ENCODE measurements around the gene SLC33A1. TPM values are rescaled to one million over a fixed set of nuclear protein-coding genes. Genes with fewer than 3 reads are reported as not detected.

SLC33A1 gene
- total RNA-seq, 1 experiment from 2014 or later: 23.3 TPM

DNA sequence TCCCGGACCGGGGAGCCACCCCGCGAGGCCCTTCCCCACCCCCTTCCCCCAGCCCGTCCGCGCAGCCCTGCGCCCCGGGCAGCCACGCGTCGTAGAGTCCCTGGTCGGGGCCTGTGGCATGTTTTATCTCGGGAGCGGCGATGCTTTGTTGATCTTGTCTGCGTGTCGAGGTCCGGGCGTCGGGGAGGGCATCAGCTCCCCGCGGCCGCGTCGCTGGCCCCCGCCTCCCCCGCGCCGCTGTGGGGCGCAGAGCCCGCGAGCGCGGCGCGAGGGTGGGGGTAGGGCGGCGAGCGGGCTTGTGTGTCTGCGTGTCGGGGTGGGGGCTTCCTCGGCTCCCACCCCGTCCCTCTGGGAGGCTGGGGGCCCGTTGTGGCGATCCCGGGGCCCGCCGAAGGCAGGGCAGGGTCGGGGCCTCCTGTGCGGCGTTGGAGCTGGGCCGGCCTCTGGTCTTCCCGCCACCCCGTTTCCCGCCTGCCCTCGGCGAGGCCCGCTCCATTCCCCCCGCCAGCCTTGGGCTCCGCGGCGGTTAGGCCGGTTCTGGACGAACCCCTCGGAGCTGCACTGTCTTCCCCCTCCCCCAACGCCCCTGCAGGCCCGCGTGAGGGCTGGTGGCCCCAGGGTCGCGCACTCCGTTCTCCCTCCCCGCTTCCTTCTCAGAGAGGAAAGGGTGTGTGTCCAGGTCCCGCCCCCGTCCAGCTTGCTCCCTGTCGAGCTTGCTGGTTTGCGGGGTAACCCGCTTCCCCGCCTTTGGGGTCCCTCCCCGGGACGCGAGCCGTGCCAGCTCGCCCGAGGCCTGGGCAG is 16.9 kb upstream of the SLC33A1 start (continued):
- TF ChIP-seq, protein P1, sequence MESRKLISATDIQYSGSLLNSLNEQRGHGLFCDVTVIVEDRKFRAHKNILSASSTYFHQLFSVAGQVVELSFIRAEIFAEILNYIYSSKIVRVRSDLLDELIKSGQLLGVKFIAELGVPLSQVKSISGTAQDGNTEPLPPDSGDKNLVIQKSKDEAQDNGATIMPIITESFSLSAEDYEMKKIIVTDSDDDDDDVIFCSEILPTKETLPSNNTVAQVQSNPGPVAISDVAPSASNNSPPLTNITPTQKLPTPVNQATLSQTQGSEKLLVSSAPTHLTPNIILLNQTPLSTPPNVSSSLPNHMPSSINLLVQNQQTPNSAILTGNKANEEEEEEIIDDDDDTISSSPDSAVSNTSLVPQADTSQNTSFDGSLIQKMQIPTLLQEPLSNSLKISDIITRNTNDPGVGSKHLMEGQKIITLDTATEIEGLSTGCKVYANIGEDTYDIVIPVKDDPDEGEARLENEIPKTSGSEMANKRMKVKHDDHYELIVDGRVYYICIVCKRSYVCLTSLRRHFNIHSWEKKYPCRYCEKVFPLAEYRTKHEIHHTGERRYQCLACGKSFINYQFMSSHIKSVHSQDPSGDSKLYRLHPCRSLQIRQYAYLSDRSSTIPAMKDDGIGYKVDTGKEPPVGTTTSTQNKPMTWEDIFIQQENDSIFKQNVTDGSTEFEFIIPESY (IDR thresholded peaks at IDR 0.05; ENCODE audit: extremely low read depth, insufficient replicate concordance, low read length): no peak
- TF ChIP-seq SP1 (IDR thresholded peaks at IDR 0.05; ENCODE audit: low read depth): no peak
- peak; percentile 18; the same call in 1 of the 2 replicates for TF ChIP-seq EGR1 (IDR thresholded peaks at IDR 0.05; ENCODE audit: low read depth)
- TF ChIP-seq, protein P2, sequence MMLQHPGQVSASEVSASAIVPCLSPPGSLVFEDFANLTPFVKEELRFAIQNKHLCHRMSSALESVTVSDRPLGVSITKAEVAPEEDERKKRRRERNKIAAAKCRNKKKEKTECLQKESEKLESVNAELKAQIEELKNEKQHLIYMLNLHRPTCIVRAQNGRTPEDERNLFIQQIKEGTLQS (IDR thresholded peaks at IDR 0.05): no peak

DNA sequence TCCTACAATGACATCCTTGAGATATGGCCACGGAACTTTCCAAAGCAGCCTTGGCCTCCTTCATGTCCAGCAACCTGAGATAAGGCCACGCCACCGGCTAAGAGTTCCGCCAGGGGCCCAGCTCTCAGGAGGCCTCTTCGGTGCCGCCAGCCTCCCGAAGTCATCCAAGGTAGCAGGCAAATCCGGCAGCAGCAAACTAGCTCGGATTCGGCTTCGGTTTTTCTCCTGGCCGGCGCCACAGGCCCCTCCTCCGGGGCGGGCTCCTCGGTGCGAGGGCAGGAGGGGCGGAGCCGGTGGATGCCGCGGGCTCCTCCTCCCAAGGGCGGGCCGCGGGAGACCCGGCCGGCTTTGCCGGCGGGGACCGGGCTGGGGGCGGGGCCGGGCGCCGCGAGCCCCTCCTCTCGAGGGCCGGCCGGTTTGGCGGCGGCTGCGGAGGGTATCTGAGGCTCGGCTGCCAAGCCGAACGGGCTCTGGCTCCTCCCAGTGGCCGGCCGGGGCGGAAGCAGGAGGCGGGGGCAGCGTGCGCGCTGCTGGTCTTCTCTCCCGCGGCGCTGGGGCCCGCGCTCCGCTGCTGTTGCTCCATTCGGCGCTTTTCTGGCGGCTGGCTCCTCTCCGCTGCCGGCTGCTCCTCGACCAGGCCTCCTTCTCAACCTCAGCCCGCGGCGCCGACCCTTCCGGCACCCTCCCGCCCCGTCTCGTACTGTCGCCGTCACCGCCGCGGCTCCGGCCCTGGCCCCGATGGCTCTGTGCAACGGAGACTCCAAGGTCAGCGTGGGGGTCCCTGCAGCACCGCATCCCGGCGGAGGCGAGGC is 16.1 kb upstream of the SLC33A1 start, which contains the start of gene GMPS:
Gene GMPS (plus strand): TSS at position 518 of the 812 bp plus-strand sequence. CDS start 221 bp downstream, at position 739.
- Histone ChIP-seq H3K27ac (ENCODE audit: low read depth, low read length) (peak within 1 kb of the TSS; percentile 90), H3K9ac (ENCODE audit: low read length) (peak within 1 kb of the TSS; percentile 100), H3K27me3 (ENCODE audit: insufficient read depth, low read length) (no peaks in the 10 kb centered on the region), H3K9me2 (ENCODE audit: insufficient read depth) (no peaks in the 10 kb centered on the region), H3K9me3 (ENCODE audit: control insufficient read depth in 1 of 2, insufficient read depth in 1 of 2, low read depth in 1 of 2, low read length in 2 of 2) (no peaks in the 10 kb centered on the region), H3K36me3 (ENCODE audit: control insufficient read depth in 1 of 2, insufficient read depth in 2 of 2, low read length in 2 of 2) (no peaks in the 10 kb centered on the region), H4K20me1 (ENCODE audit: insufficient read depth) (peaks cover 26% of the 10 kb centered on the region; the same call in 1 of the 2 replicates), H3K79me2 (ENCODE audit: insufficient read depth, low read length) (peaks cover 48% of the 10 kb centered on the region), H3K4me2 (ENCODE audit: low read length) (peak within 1 kb of the TSS; percentile 91), H3K4me1 (ENCODE audit: control insufficient read depth in 1 of 2, insufficient read depth in 2 of 2, low read length in 2 of 2) (peaks cover 0 to 25% of the 10 kb centered on the region in 2 experiments; a peak in 3 of 4 replicates), H2AFZ (ENCODE audit: low read depth, low read length, poor library complexity, severe bottlenecking) (peak within 1 kb of the TSS; percentile 68), H3K4me3 (replicated peaks in 1 of 2; ENCODE audit: low read depth in 1 of 2, low read length in 2 of 2) (peak within 1 kb of the TSS; percentile 87 to 98)
- ChIA-PET CTCF (interaction anchor here (0.9 to 2.9 kb wide), 5 partner anchors 9 to 488 kb away, joined by 3 to 11 read pairs (median 4); partner anchors contain the start of gene C3orf33), POLR2A (interaction anchor here (0.9 to 1.2 kb wide), 3 partner anchors 9 to 64 kb away, joined by 3 to 5 read pairs (median 3); partner anchors contain the start of gene C3orf33), RAD21 (ENCODE audit: low non-redundant PET in 1 of 2, low total read pairs in 2 of 2, uncharacterized antibody in 2 of 2, unreplicated experiment in 2 of 2) (interaction anchor here in 1 of 2 experiments (0.8 kb wide), 1 partner anchor 124 kb away, joined by 3 read pairs; no protein-coding TSS in a partner anchor)
- BruUV-seq (replicated peaks): no TSS peak
- ATAC-seq (peak; percentile 89), DNase-seq (ENCODE audit: low read depth, low spot score) (peak; percentile 76)
- intact Hi-C loops (cut with micrococcal nuclease): loop anchor here (1.0 to 5.0 kb wide), 2 partner anchors 16 to 123 kb away; partner anchors contain the start of genes PLCH1 and SLC33A1
- TF ChIP-seq POLR2A (IDR thresholded peaks at IDR 0.05; ENCODE audit: borderline replicate concordance, extremely low read depth, insufficient read depth, insufficient read length): peak; percentile 37
- 0 out of 2 replicates have a peak, but pooled peaks have one; percentile 42 for TF ChIP-seq SP1 (IDR thresholded peaks at IDR 0.05; ENCODE audit: low read depth)
- no peak for TF ChIP-seq ELF1 (IDR thresholded peaks at IDR 0.05; ENCODE audit: borderline replicate concordance, low read depth)
- TF ChIP-seq, protein P3, sequence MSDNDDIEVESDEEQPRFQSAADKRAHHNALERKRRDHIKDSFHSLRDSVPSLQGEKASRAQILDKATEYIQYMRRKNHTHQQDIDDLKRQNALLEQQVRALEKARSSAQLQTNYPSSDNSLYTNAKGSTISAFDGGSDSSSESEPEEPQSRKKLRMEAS (IDR thresholded peaks at IDR 0.05): peak; percentile 82
- peak; percentile 67 for TF ChIP-seq RAD21 (IDR thresholded peaks at IDR 0.05; ENCODE audit: low read depth)
- TF ChIP-seq TCF7L2 (IDR thresholded peaks at IDR 0.05; ENCODE audit: borderline replicate concordance, extremely low read depth, insufficient read depth, insufficient read length): peak; percentile 7
- no peak for TF ChIP-seq CBX3 (IDR thresholded peaks at IDR 0.05; ENCODE audit: low read depth)
- TF ChIP-seq EGR1 (IDR thresholded peaks at IDR 0.05; ENCODE audit: low read depth): 0 out of 2 replicates have a peak, but pooled peaks have one; percentile 46
- TF ChIP-seq EZH2phosphoT487 (IDR thresholded peaks at IDR 0.05; ENCODE audit: borderline replicate concordance): no peak
- TF ChIP-seq, protein P4, sequence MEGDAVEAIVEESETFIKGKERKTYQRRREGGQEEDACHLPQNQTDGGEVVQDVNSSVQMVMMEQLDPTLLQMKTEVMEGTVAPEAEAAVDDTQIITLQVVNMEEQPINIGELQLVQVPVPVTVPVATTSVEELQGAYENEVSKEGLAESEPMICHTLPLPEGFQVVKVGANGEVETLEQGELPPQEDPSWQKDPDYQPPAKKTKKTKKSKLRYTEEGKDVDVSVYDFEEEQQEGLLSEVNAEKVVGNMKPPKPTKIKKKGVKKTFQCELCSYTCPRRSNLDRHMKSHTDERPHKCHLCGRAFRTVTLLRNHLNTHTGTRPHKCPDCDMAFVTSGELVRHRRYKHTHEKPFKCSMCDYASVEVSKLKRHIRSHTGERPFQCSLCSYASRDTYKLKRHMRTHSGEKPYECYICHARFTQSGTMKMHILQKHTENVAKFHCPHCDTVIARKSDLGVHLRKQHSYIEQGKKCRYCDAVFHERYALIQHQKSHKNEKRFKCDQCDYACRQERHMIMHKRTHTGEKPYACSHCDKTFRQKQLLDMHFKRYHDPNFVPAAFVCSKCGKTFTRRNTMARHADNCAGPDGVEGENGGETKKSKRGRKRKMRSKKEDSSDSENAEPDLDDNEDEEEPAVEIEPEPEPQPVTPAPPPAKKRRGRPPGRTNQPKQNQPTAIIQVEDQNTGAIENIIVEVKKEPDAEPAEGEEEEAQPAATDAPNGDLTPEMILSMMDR (IDR thresholded peaks at IDR 0.05 in 2 of 3, conservative IDR thresholded peaks at IDR 0.05 in 1 of 3; ENCODE audit: borderline replicate concordance in 1 of 3, insufficient read depth in 1 of 3, low read depth in 2 of 3, low read length in 2 of 3): peak; percentile 5 to 26 (median 22); a peak in 1 of 6 replicates
- TF ChIP-seq, protein P1 (IDR thresholded peaks at IDR 0.05; ENCODE audit: extremely low read depth, insufficient replicate concordance, low read length): no peak

Data from HCT116 (cell line).